DOHH2 (cell line): Measurements from ENCODE around the gene FAAH.

Experiments used
- EZH2phosphoT487 ChIP-seq: fragments of 200-600 bp; sonication (generic); IDR thresholded peaks from 2 replicates; pipeline ENCODE4 v1.6.1; 2017; ENCODE audit warnings: borderline replicate concordance, mild to moderate bottlenecking, antibody characterized with exemption, low read length, moderate library complexity, mixed read lengths
- TF ChIP-seq, protein P1 (sequence below): fragments of 200-600 bp; sonication (generic); IDR thresholded peaks from one replicate; pipeline ENCODE4 v1.5.1; 2014; ENCODE audit warnings: antibody characterized with exemption, mild to moderate bottlenecking, low read depth, low read length; ENCODE audit not compliant: poor library complexity, severe bottlenecking

DNA sequence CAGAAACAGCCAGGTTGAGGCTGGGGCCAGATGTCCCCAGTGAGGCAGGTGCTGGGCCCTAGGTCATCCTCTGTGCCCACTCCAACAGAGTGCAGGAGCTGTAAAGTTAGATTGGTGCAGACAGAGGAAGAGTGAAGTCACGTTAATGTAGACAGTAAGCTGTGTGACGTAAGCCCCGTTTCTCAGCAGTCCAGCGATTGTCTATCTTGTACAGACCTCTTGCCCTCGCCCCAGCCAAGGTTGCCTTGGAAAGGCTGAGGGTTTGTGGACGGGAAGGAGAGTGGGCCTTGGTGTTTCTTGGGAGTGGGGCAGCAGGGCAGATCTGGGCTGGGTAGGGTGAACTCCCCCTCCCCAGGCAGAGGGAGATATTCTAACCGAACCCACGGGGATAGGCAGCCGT, 13.5 kb downstream of the FAAH start:
- TF ChIP-seq, protein P1, sequence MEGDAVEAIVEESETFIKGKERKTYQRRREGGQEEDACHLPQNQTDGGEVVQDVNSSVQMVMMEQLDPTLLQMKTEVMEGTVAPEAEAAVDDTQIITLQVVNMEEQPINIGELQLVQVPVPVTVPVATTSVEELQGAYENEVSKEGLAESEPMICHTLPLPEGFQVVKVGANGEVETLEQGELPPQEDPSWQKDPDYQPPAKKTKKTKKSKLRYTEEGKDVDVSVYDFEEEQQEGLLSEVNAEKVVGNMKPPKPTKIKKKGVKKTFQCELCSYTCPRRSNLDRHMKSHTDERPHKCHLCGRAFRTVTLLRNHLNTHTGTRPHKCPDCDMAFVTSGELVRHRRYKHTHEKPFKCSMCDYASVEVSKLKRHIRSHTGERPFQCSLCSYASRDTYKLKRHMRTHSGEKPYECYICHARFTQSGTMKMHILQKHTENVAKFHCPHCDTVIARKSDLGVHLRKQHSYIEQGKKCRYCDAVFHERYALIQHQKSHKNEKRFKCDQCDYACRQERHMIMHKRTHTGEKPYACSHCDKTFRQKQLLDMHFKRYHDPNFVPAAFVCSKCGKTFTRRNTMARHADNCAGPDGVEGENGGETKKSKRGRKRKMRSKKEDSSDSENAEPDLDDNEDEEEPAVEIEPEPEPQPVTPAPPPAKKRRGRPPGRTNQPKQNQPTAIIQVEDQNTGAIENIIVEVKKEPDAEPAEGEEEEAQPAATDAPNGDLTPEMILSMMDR = no peak
- no peak for TF ChIP-seq EZH2phosphoT487
